H1 (cell line): ENCODE data around the gene GPR85. TPM values are rescaled to one million over a fixed set of nuclear protein-coding genes. Genes with fewer than 3 reads are reported as not detected.

Experiments
- CTCF ChIA-PET: fragments of 300-600 bp; sonication (Branson Sonifier 250); formaldehyde crosslinking; loops from one replicate; lab custom pipeline; 2021; ENCODE audit not compliant: partially characterized antibody; lab: Charles Lee
- POLR2A ChIA-PET: fragments of 300-600 bp; sonication (Branson Sonifier 250); formaldehyde crosslinking; loops from one replicate; lab custom pipeline; 2021; ENCODE audit warnings: inconsistent platforms; ENCODE audit not compliant: partially characterized antibody; lab: Charles Lee
- DNase-seq, 2 experiments: peaks; one replicate each; pipeline versions ENCODE4 v3.0.0 to v3.0.0-alpha.2; 2010 to 2022; ENCODE audit warnings: low spot score in 2 of 2, low read depth in 1 of 2, mixed read lengths in 1 of 2
- FAIRE-seq: peaks from 2 replicates; lab custom pipeline; 2011; peaks lifted over from hg19 to GRCh38; lab: Jason Lieb, UNC
- H2AFZ ChIP-seq: 2 replicates; pipeline ENCODE4 v1.8.1; 2012; ENCODE audit warnings: low read length, inconsistent platforms
- H2AK5ac ChIP-seq: 2 replicates; pipeline ENCODE4 v1.6.1; 2013; ENCODE audit warnings: low read depth, low read length
- H2BK120ac ChIP-seq: replicated peaks from 2 replicates; pipeline ENCODE3; 2013; ENCODE audit warnings: low read depth, low read length, inconsistent platforms
- H2BK12ac ChIP-seq: 2 replicates; pipeline ENCODE4 v1.6.1; 2013; ENCODE audit warnings: low read depth, low read length
- H2BK15ac ChIP-seq: 2 replicates; pipeline ENCODE4 v1.6.1; 2013; ENCODE audit warnings: low read length
- H2BK20ac ChIP-seq: 2 replicates; pipeline ENCODE4 v1.6.1; 2013; ENCODE audit warnings: low read length
- H2BK5ac ChIP-seq: 2 replicates; pipeline ENCODE4 v1.6.1; 2013; ENCODE audit warnings: low read depth, low read length
- H3K14ac ChIP-seq: 2 replicates; pipeline ENCODE4 v1.6.1; 2013; ENCODE audit warnings: inconsistent platforms; ENCODE audit not compliant: insufficient read length
- H3K18ac ChIP-seq: 2 replicates; pipeline ENCODE4 v1.6.1; 2013; ENCODE audit warnings: low read length; ENCODE audit errors: extremely low read depth
- H3K23ac ChIP-seq: 2 replicates; pipeline ENCODE4 v1.6.1; 2013; ENCODE audit warnings: inconsistent platforms; ENCODE audit not compliant: insufficient read length
- H3K23me2 ChIP-seq: 2 replicates; pipeline ENCODE4 v1.6.1; 2013; ENCODE audit warnings: low read depth, low read length
- H3K27ac ChIP-seq: 2 replicates; pipeline ENCODE4 v1.6.1; 2011; ENCODE audit warnings: low read depth, low read length, inconsistent platforms
- H3K27me3 ChIP-seq, 4 experiments: replicated peaks in 1 of 4; 1 replicate in 1 of 4; 2 replicates in 3 of 4; pipeline versions ENCODE4 v1.6.1 to v1.8.1; 2011 to 2013; ENCODE audit warnings: low read length in 3 of 4, mild to moderate bottlenecking in 3 of 4, inconsistent platforms in 2 of 4, mixed read lengths in 2 of 4, moderate library complexity in 1 of 4; ENCODE audit not compliant: control insufficient read depth in 3 of 4, insufficient read depth in 3 of 4; ENCODE audit errors: extremely low read depth in 1 of 4
- H3K36me3 ChIP-seq, 4 experiments: 2 replicates each; pipeline versions ENCODE4 v1.6.1 to v1.8.1; 2011 to 2013; ENCODE audit warnings: mild to moderate bottlenecking in 4 of 4, low read length in 3 of 4, moderate library complexity in 2 of 4, control low read depth in 1 of 4, inconsistent platforms in 1 of 4; ENCODE audit not compliant: insufficient read depth in 4 of 4, control insufficient read depth in 2 of 4
- H3K4ac ChIP-seq: replicated peaks from 2 replicates; pipeline ENCODE3; 2013; ENCODE audit warnings: low read length, low read depth, mixed read lengths, inconsistent platforms; ENCODE audit not compliant: insufficient read length
- H3K4me1 ChIP-seq, 4 experiments: replicated peaks in 1 of 4; 1 replicate in 1 of 4; 2 replicates in 3 of 4; pipeline versions ENCODE4 v1.6.1 to v1.8.1; 2011 to 2013; ENCODE audit warnings: low read length in 3 of 4, inconsistent platforms in 2 of 4, mixed read lengths in 1 of 4; ENCODE audit not compliant: insufficient read depth in 4 of 4, control insufficient read depth in 3 of 4
- H3K4me2 ChIP-seq, 2 experiments: 2 replicates each; pipeline versions ENCODE4 v1.6.1 to v1.8.1; 2011 to 2013; ENCODE audit warnings: low read depth in 2 of 2, low read length in 2 of 2, control low read depth in 1 of 2, inconsistent platforms in 1 of 2, mild to moderate bottlenecking in 1 of 2; ENCODE audit not compliant: insufficient read depth in 1 of 2
- H3K4me3 ChIP-seq, 4 experiments: fragments of 200-600, 300-600 bp in 1 of 4; sonication (generic), shearing (Covaris generic), sonication (Bioruptor Twin) in 1 of 4; 2 replicates each; pipeline versions ENCODE4 v1.5.1 to v1.8.1; 2011 to 2016; ENCODE audit warnings: low read length in 4 of 4, low read depth in 3 of 4, control low read depth in 2 of 4, inconsistent platforms in 2 of 4, mild to moderate bottlenecking in 2 of 4, mixed read lengths in 1 of 4, moderate library complexity in 1 of 4; ENCODE audit not compliant: insufficient read depth in 2 of 4; ENCODE audit errors: extremely low read depth in 1 of 4
- H3K56ac ChIP-seq: replicated peaks from 2 replicates; pipeline ENCODE3; 2013; ENCODE audit warnings: low read depth, mild to moderate bottlenecking, mixed read lengths, low read length, inconsistent platforms; ENCODE audit not compliant: insufficient read length
- H3K79me1 ChIP-seq: 2 replicates; pipeline ENCODE4 v1.6.1; 2013; ENCODE audit warnings: low read depth, low read length, control low read depth
- H3K79me2 ChIP-seq, 2 experiments: 2 replicates each; pipeline versions ENCODE4 v1.6.1 to v1.8.1; 2012 to 2013; ENCODE audit warnings: low read length in 2 of 2, mild to moderate bottlenecking in 2 of 2, inconsistent platforms in 1 of 2; ENCODE audit not compliant: insufficient read depth in 2 of 2, control insufficient read depth in 1 of 2
- H3K9ac ChIP-seq, 4 experiments: replicated peaks in 1 of 4; 1 replicate in 1 of 4; 2 replicates in 3 of 4; pipeline versions ENCODE4 v1.6.1 to v1.8.1; 2011 to 2013; ENCODE audit warnings: low read depth in 3 of 4, low read length in 3 of 4, control low read depth in 2 of 4, mild to moderate bottlenecking in 2 of 4, moderate library complexity in 2 of 4, inconsistent platforms in 1 of 4; ENCODE audit errors: extremely low read depth in 1 of 4
- H3K9me3 ChIP-seq, 2 experiments: 2 replicates each; pipeline versions ENCODE4 v1.6.1 to v1.8.1; 2012 to 2013; ENCODE audit warnings: mild to moderate bottlenecking in 2 of 2, moderate library complexity in 2 of 2, control low read depth in 1 of 2, inconsistent platforms in 1 of 2, low read depth in 1 of 2, low read length in 1 of 2, mixed read lengths in 1 of 2; ENCODE audit not compliant: insufficient read depth in 2 of 2
- H4K20me1 ChIP-seq, 2 experiments: replicated peaks in 1 of 2; 2 replicates each; pipeline versions ENCODE3 to v1.8.1; 2011 to 2013; ENCODE audit warnings: inconsistent platforms in 2 of 2, low read length in 2 of 2, mild to moderate bottlenecking in 1 of 2; ENCODE audit not compliant: insufficient read depth in 2 of 2, control insufficient read depth in 1 of 2
- H4K5ac ChIP-seq: 2 replicates; pipeline ENCODE4 v1.6.1; 2013; ENCODE audit warnings: low read length, low read depth, mixed read lengths, inconsistent platforms; ENCODE audit not compliant: insufficient read length
- H4K8ac ChIP-seq: 2 replicates; pipeline ENCODE4 v1.8.0; 2013; ENCODE audit warnings: mild to moderate bottlenecking, moderate library complexity, low read length, inconsistent platforms; ENCODE audit not compliant: insufficient read depth; ENCODE audit errors: extremely low read depth
- H4K91ac ChIP-seq: replicated peaks from 2 replicates; pipeline ENCODE3; 2013; ENCODE audit warnings: low read length, mixed read lengths, inconsistent platforms; ENCODE audit not compliant: insufficient read length
- BCL11A ChIP-seq, 2 experiments: IDR thresholded peaks; one replicate each; pipeline ENCODE4 v1.6.1; 2011; ENCODE audit warnings: low read depth in 2 of 2, low read length in 2 of 2, mild to moderate bottlenecking in 2 of 2
- MAX ChIP-seq: IDR thresholded peaks from 2 replicates; pipeline ENCODE4 v1.6.1; 2012; ENCODE audit warnings: inconsistent platforms
- SP2 ChIP-seq: IDR thresholded peaks from 2 replicates; pipeline ENCODE4 v1.6.1; 2012; ENCODE audit warnings: mild to moderate bottlenecking, low read length, inconsistent platforms
- TEAD4 ChIP-seq: IDR thresholded peaks from 2 replicates; pipeline ENCODE4 v1.6.1; 2012; ENCODE audit warnings: low read depth, low read length, inconsistent platforms, mixed read lengths
- YY1 ChIP-seq: IDR thresholded peaks from 2 replicates; pipeline ENCODE4 v1.6.1; 2011; ENCODE audit warnings: low read depth, mild to moderate bottlenecking, low read length
- ZNF274 ChIP-seq: IDR thresholded peaks from 2 replicates; pipeline ENCODE4 v1.7.0; 2012; ENCODE audit warnings: low read length, borderline replicate concordance; ENCODE audit errors: extremely low read depth
- WGBS, 2 experiments: shearing (Covaris generic) in 1 of 2; methylation state at CpG; one replicate each; pipeline versions ENCODE4 v1.1.6 to v1.1.7; 2013 to 2015; ENCODE audit warnings: low lambda C conversion rate in 2 of 2, mixed read lengths in 2 of 2, inconsistent platforms in 1 of 2, low coverage in 1 of 2, missing lambda C conversion rate in 1 of 2; ENCODE audit not compliant: insufficient replicate concordance in 2 of 2, insufficient coverage in 1 of 2, insufficient read length in 1 of 2; ENCODE audit errors: extremely low coverage in 1 of 2, missing lambda C conversion rate in 1 of 2; 5-methylcytosine and 5-hydroxymethylcytosine counted together
- polyA plus RNA-seq, 7 experiments: library from polyadenylated mRNA; depleted of rRNA in 3 of 7; stranded (reverse) in 5 of 7; unstranded in 2 of 7; fragments of >200 nt in 5 of 7; fragments of 200-250 nt in 2 of 7; gene quantifications; 1 replicate in 5 of 7; 2 replicates in 1 of 7; 4 replicates in 1 of 7; pipeline versions ENCODE4 v1.2.1 to v1.2.3, GENCODE V29; 2011 to 2013; ENCODE audit warnings: missing spikeins in 2 of 7, mixed read lengths in 2 of 7
- total RNA-seq: library from RNA; stranded (reverse); fragmentation: NEBNext Ultra II Directional; extraction: Animal tissue kit (Norgen Biotek cat#: 25700); gene quantifications from 2 replicates; pipeline ENCODE4 v1.2.1, GENCODE V29; 2021

Gene GPR85
- total and polyA plus RNA-seq, 2 of the 8 experiments (the other 6 are each of a cell fraction or from before 2014, with no cell fraction given): 0.11 to 0.20 TPM

- POLR2A ChIA-PET: no interaction called here
- no peak overlapping the region for H3K23ac ChIP-seq
- H2BK15ac ChIP-seq: no peak overlapping the region
- TF ChIP-seq TEAD4: no peak
- no peak for TF ChIP-seq BCL11A (IDR thresholded peaks at IDR 0.05; ENCODE audit: low read depth in 2 of 2, low read length in 2 of 2)
- no peak for TF ChIP-seq ZNF274
- TF ChIP-seq SP2: no peak
- TF ChIP-seq MAX: no peak
- TF ChIP-seq YY1: no peak
Observed at GRCh38 chr7:113078331-113078730, 8.3 kb downstream of the GPR85 start.

More at GRCh38 chr7:113078331-113078730, 8.3 kb downstream of the GPR85 start:
- Histone ChIP-seq H3K79me1 (no peaks in the 10 kb centered on the region), H2BK5ac (no peak overlapping the region), H3K4me3 (no peak overlapping the region), H3K4me1 (no peaks in the 10 kb centered on the region; a peak in 1 of 7 replicates), H3K9ac (no peak overlapping the region), H2BK12ac (no peak overlapping the region), H3K79me2 (no peaks in the 10 kb centered on the region), H2BK20ac (no peak overlapping the region), H3K9me3 (no peaks in the 10 kb centered on the region), H3K23me2 (no peaks in the 10 kb centered on the region), H4K8ac (no peak overlapping the region), H3K4me2 (no peak overlapping the region), H3K4ac (no peak overlapping the region), H4K20me1 (peaks cover 2 to 3% of the 10 kb centered on the region in 2 experiments), H3K27me3 (peaks cover 41 to 91% (median 62%) of the 10 kb centered on the region in 4 experiments), H3K56ac (no peak overlapping the region), H4K5ac (no peak overlapping the region), H2AFZ (no peak overlapping the region), H3K18ac (no peak overlapping the region), H4K91ac (no peak overlapping the region), H2AK5ac (no peak overlapping the region), H3K27ac (no peak overlapping the region), H3K36me3 (no peaks in the 10 kb centered on the region), H2BK120ac (no peak overlapping the region), H3K14ac (no peak overlapping the region)
- WGBS, 2 experiments: 71% methylated on average over 2 of the region's 2 CpGs; no CpG with 5 or more reads in 1 of the 2 experiments
- FAIRE-seq: no peak
- no peak for DNase-seq
- CTCF ChIA-PET: interaction anchor here (0.6 to 2.7 kb wide), 2 partner anchors 10 to 35 kb away, joined by 3 to 7 read pairs; no protein-coding TSS in a partner anchor
